HCT116 (cell line): ENCODE measurements around the gene CDH13. TPM values are rescaled to one million over a fixed set of nuclear protein-coding genes. Genes with fewer than 3 reads are reported as not detected.

Source experiments
- ATAC-seq: fragments of 200-7000 bp; cut with Tn5 transposase; 2 replicates; pipeline ENCODE4 v1.9.1; 2020; ENCODE audit warnings: mild to moderate bottlenecking, moderate library complexity
- BruUV-seq: library from RNA; stranded (reverse); fragments of 400-500 nt; replicated peaks from 2 replicates; lab custom pipeline; 2021; lab: Mats Ljungman, UMichigan
- CTCF ChIA-PET: fragments of 300-600 bp; sonication (Branson Sonifier 250); formaldehyde crosslinking; loops from one replicate; lab custom pipeline; 2021; ENCODE audit warnings: antibody characterized with exemption; lab: Charles Lee
- POLR2A ChIA-PET: fragments of 300-600, 350-600 bp; sonication (Branson Sonifier 250); formaldehyde crosslinking; loops from one replicate; lab custom pipeline; 2021; ENCODE audit warnings: antibody characterized with exemption; lab: Charles Lee
- RAD21 ChIA-PET, 2 experiments: fragments of 300-600 bp; sonication (Branson Sonifier 250); formaldehyde crosslinking; loops; one replicate each; lab custom pipeline; 2023; ENCODE audit warnings: low total read pairs in 2 of 2; ENCODE audit not compliant: uncharacterized antibody in 2 of 2, unreplicated experiment in 2 of 2, low non-redundant PET in 1 of 2; lab: Charles Lee
- DNase-seq: peaks from one replicate; pipeline ENCODE4 v3.0.0-alpha.2; 2010; ENCODE audit warnings: low read depth, low spot score
- H2AFZ ChIP-seq: fragments of 200-600 bp; shearing (Covaris generic), sonication (generic); 2 replicates; pipeline ENCODE4 v1.6.1; 2017; ENCODE audit warnings: low read depth, mixed run types, mixed read lengths, antibody characterized with exemption, low read length; ENCODE audit not compliant: poor library complexity, severe bottlenecking
- H3K27ac ChIP-seq: 2 replicates; pipeline ENCODE4 v1.5.1; 2012; ENCODE audit warnings: low read depth, low read length
- H3K27me3 ChIP-seq: fragments of 200-600 bp; sonication (generic); 2 replicates; pipeline ENCODE4 v1.6.1; 2016; ENCODE audit warnings: mixed run types, low read length, mixed read lengths; ENCODE audit not compliant: insufficient read depth
- H3K36me3 ChIP-seq, 2 experiments: fragments of 200-500 bp in 1 of 2; fragments of 200-600 bp in 1 of 2; sonication (Bioruptor generic) in 1 of 2; sonication (generic) in 1 of 2; 2 replicates each; pipeline versions ENCODE4 v1.5.1 to v1.6.1; 2014 to 2016; ENCODE audit warnings: low read length in 2 of 2, inconsistent platforms in 1 of 2, mixed read lengths in 1 of 2, mixed run types in 1 of 2; ENCODE audit not compliant: insufficient read depth in 2 of 2, control insufficient read depth in 1 of 2
- H3K4me1 ChIP-seq, 2 experiments: fragments of 200-600 bp in 1 of 2; sonication (generic) in 1 of 2; 2 replicates each; pipeline versions ENCODE4 v1.5.1 to v1.6.1; 2012 to 2017; ENCODE audit warnings: low read length in 2 of 2, inconsistent platforms in 1 of 2, mild to moderate bottlenecking in 1 of 2, mixed read lengths in 1 of 2, mixed run types in 1 of 2, moderate library complexity in 1 of 2; ENCODE audit not compliant: insufficient read depth in 2 of 2, control insufficient read depth in 1 of 2
- H3K4me2 ChIP-seq: fragments of 200-600 bp; sonication (generic); 2 replicates; pipeline ENCODE4 v1.6.1; 2017; ENCODE audit warnings: mixed run types, low read length, mixed read lengths
- H3K4me3 ChIP-seq, 2 experiments: fragments of 200-600 bp in 1 of 2; sonication (generic) in 1 of 2; replicated peaks in 1 of 2; 2 replicates each; pipeline ENCODE4 v1.5.1; 2011 to 2016; ENCODE audit warnings: low read length in 2 of 2, control low read depth in 1 of 2, low read depth in 1 of 2, mild to moderate bottlenecking in 1 of 2, mixed read lengths in 1 of 2, mixed run types in 1 of 2
- H3K79me2 ChIP-seq: fragments of 200-600 bp; sonication (generic); 2 replicates; pipeline ENCODE4 v1.6.1; 2017; ENCODE audit warnings: mild to moderate bottlenecking, mixed run types, low read length, moderate library complexity, mixed read lengths; ENCODE audit not compliant: insufficient read depth
- H3K9ac ChIP-seq: fragments of 200-600 bp; sonication (generic); 2 replicates; pipeline ENCODE4 v1.6.1; 2016; ENCODE audit warnings: low read length, mixed read lengths
- H3K9me2 ChIP-seq: fragments of 200-600 bp; sonication (generic), shearing (Covaris generic); 2 replicates; pipeline ENCODE4 v1.6.1; 2017; ENCODE audit warnings: mixed run types, mild to moderate bottlenecking, moderate library complexity; ENCODE audit not compliant: insufficient read depth
- H3K9me3 ChIP-seq, 2 experiments: fragments of 200-500 bp in 1 of 2; fragments of 200-600 bp in 1 of 2; sonication (Bioruptor generic) in 1 of 2; sonication (generic) in 1 of 2; 2 replicates each; pipeline ENCODE4 v1.6.1; 2014 to 2017; ENCODE audit warnings: low read length in 2 of 2, mixed read lengths in 2 of 2, inconsistent platforms in 1 of 2, low read depth in 1 of 2, mild to moderate bottlenecking in 1 of 2, mixed run types in 1 of 2, moderate library complexity in 1 of 2; ENCODE audit not compliant: control insufficient read depth in 1 of 2, insufficient read depth in 1 of 2
- H4K20me1 ChIP-seq: fragments of 200-600 bp; sonication (generic), shearing (Covaris generic); 2 replicates; pipeline ENCODE4 v1.6.1; 2017; ENCODE audit warnings: mixed run types, mild to moderate bottlenecking, moderate library complexity; ENCODE audit not compliant: insufficient read depth
- CTCF ChIP-seq, 3 experiments: fragments of 200-600 bp in 1 of 3; sonication (generic) in 1 of 3; IDR thresholded peaks in 2 of 3; conservative IDR thresholded peaks in 1 of 3; 2 replicates each; pipeline ENCODE4 v1.5.1; 2012 to 2017; ENCODE audit warnings: low read depth in 2 of 3, low read length in 2 of 3, antibody characterized with exemption in 1 of 3, borderline replicate concordance in 1 of 3, control low read depth in 1 of 3, mild to moderate bottlenecking in 1 of 3, mixed read lengths in 1 of 3, mixed run types in 1 of 3, moderate library complexity in 1 of 3; ENCODE audit not compliant: insufficient read depth in 1 of 3
- EGR1 ChIP-seq: IDR thresholded peaks from 2 replicates; pipeline ENCODE4 v1.6.1; 2012; ENCODE audit warnings: low read depth
- ELF1 ChIP-seq: IDR thresholded peaks from 2 replicates; pipeline ENCODE4 v1.6.1; 2012; ENCODE audit warnings: low read depth, borderline replicate concordance
- JUND ChIP-seq: IDR thresholded peaks from 2 replicates; pipeline ENCODE4 v1.6.1; 2012
- REST ChIP-seq: IDR thresholded peaks from 2 replicates; pipeline ENCODE4 v1.6.1; 2012; ENCODE audit warnings: low read depth
- SP1 ChIP-seq: IDR thresholded peaks from 2 replicates; pipeline ENCODE4 v1.6.1; 2012; ENCODE audit warnings: low read depth
- SRF ChIP-seq: IDR thresholded peaks from 2 replicates; pipeline ENCODE4 v1.6.1; 2012; ENCODE audit warnings: low read depth
- ZBTB33 ChIP-seq: IDR thresholded peaks from 2 replicates; pipeline ENCODE4 v1.6.1; 2011; ENCODE audit warnings: mild to moderate bottlenecking, low read length, moderate library complexity; ENCODE audit not compliant: insufficient replicate concordance; ENCODE audit errors: extremely low read depth
- ZFX ChIP-seq: fragments of 450-650 bp; IDR thresholded peaks from 2 replicates; pipeline ENCODE4 v1.6.1; 2017
- intact Hi-C: fragments of 100-400 bp; cut with micrococcal nuclease; formaldehyde crosslinking; loops from 2 replicates; pipeline ENCODE4 v1.10.0; 2022
- total RNA-seq: library from RNA; stranded (reverse); gene quantifications from one replicate; pipeline ENCODE4 v1.2.1, GENCODE V29; 2021; ENCODE audit not compliant: unreplicated experiment

The CDH13 gene
- total RNA-seq, 1 experiment from 2014 or later, result not detected

- H3K4me1 ChIP-seq, result no peaks in the 10 kb centered on the region
- H3K9me2 ChIP-seq, result no peaks in the 10 kb centered on the region
- H3K9ac ChIP-seq, result no peak overlapping the region
- DNase-seq (no peak), ATAC-seq (no peak)
- no peak for TF ChIP-seq ZFX
- TF ChIP-seq JUND, result no peak
- no peak for TF ChIP-seq SRF
- no peak for TF ChIP-seq SP1
- TF ChIP-seq ZBTB33, result no peak
- TF ChIP-seq ELF1, result no peak
- TF ChIP-seq CTCF (IDR thresholded peaks at IDR 0.05 in 2 of 3, conservative IDR thresholded peaks at IDR 0.05 in 1 of 3; ENCODE audit: borderline replicate concordance in 1 of 3, insufficient read depth in 1 of 3, low read depth in 2 of 3, low read length in 2 of 3), result no peak
- no peak for TF ChIP-seq EGR1
- TF ChIP-seq REST, result no peak
- POLR2A ChIA-PET, result no interaction called here
- no peak overlapping the region for H3K4me3 ChIP-seq
- RAD21 ChIA-PET, result no interaction called here
- no peaks in the 10 kb centered on the region for H3K9me3 ChIP-seq
- no peak overlapping the region for H3K4me2 ChIP-seq
- no peak overlapping the region for H2AFZ ChIP-seq
- no TSS peak for BruUV-seq
- H3K27me3 ChIP-seq, result peaks cover 37% of the 10 kb centered on the region
- H4K20me1 ChIP-seq, result no peaks in the 10 kb centered on the region
- H3K79me2 ChIP-seq, result no peaks in the 10 kb centered on the region
- CTCF ChIA-PET, result no interaction called here
- H3K36me3 ChIP-seq, result no peaks in the 10 kb centered on the region
- no peak overlapping the region for H3K27ac ChIP-seq
- intact Hi-C loops, result no loop called here
Measured at GRCh38 chr16:83700918-83701317, 1074.1 kb downstream of the CDH13 start.
